Vagina (tissue), 2 donors: ENCODE data around the gene PUSL1.

Experiments
- CTCF ChIP-seq, 3 experiments: fragments of 450-650 bp in 2 of 3; fragments of 200-600 bp in 1 of 3; sonication (generic) in 1 of 3; IDR thresholded peaks; one replicate each; pipeline ENCODE4 v1.5.1; 2017 to 2019; ENCODE audit warnings: antibody characterized with exemption in 3 of 3, mild to moderate bottlenecking in 2 of 3, moderate library complexity in 2 of 3
- POLR2A ChIP-seq, 2 donors: fragments of 450-650 bp; IDR thresholded peaks; one replicate each; pipeline ENCODE4 v1.6.1; 2017; ENCODE audit warnings: antibody characterized with exemption in 2 of 2, mild to moderate bottlenecking in 2 of 2, moderate library complexity in 2 of 2
- POLR2AphosphoS5 ChIP-seq, 2 donors: sonication (generic); formaldehyde crosslinking; IDR thresholded peaks; one replicate each; pipeline ENCODE4 v1.9.0; 2017; ENCODE audit warnings: antibody characterized with exemption in 2 of 2, mild to moderate bottlenecking in 2 of 2, low read depth in 1 of 2; ENCODE audit not compliant: insufficient read depth in 1 of 2

DNA sequence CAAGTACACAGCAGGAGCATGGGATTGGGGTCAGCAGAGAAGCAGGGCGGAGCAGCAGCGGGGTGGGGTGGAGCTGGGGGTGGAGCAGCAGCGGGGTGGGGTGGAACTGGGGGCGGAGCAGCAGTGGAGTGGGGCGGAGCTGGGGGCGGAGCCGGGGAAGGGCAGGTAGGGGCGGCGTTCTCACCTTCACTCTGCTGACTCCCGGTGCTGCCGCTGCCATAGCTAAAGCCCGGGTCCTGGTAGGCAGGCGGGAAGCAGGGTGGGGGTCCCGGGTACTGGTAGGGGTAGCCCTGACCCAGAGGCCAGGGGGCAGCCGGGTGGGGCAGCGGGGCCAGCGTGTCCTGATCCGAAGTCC is 29.4 kb downstream of the PUSL1 start:
- TF ChIP-seq POLR2A (IDR thresholded peaks at IDR 0.05) (no peak), CTCF (IDR thresholded peaks at IDR 0.05) (no peak), POLR2AphosphoS5 (IDR thresholded peaks at IDR 0.05; ENCODE audit: insufficient read depth in 1 of 2, low read depth in 1 of 2) (no peak)
